Stomach (tissue), 9 donors: ENCODE data around the gene TRERF1. TPM values are rescaled to one million over a fixed set of nuclear protein-coding genes. Genes with fewer than 3 reads are reported as not detected.

Source experiments
- DNase-seq, 2 donors: peaks; one replicate each; pipeline versions ENCODE4 v3.0.0 to v3.0.0-alpha.2; 2013 to 2019
- H3K27ac ChIP-seq, 5 donors: fragments of 200-600 bp in 4 of 5; sonication (generic) in 4 of 5; one replicate each; pipeline ENCODE4 v1.5.1; 2013 to 2019; ENCODE audit warnings: mild to moderate bottlenecking in 1 of 5, moderate library complexity in 1 of 5
- H3K27me3 ChIP-seq, 3 donors: fragments of 200-600 bp; sonication (generic); one replicate each; pipeline ENCODE4 v1.5.1; 2017 to 2019; ENCODE audit warnings: mixed run types in 1 of 3
- H3K36me3 ChIP-seq, 4 donors: fragments of 200-600 bp; sonication (generic); 1 replicate in 3 of 4; 2 replicates in 1 of 4; pipeline ENCODE4 v1.5.1; 2016 to 2019
- H3K4me1 ChIP-seq, 4 donors: fragments of 200-600 bp; sonication (generic); one replicate each; pipeline ENCODE4 v1.5.1; 2016 to 2019
- H3K4me3 ChIP-seq, 4 donors: fragments of 200-600 bp; sonication (generic) in 3 of 4; one replicate each; pipeline ENCODE4 v1.5.1; 2016 to 2019; ENCODE audit warnings: mild to moderate bottlenecking in 1 of 4
- H3K9me3 ChIP-seq, 4 donors: fragments of 200-600 bp; sonication (generic); one replicate each; pipeline ENCODE4 v1.5.1; 2016 to 2019
- CTCF ChIP-seq, 7 experiments: fragments of 450-650 bp in 4 of 7; fragments of 200-600 bp in 3 of 7; sonication (generic) in 3 of 7; IDR thresholded peaks; one replicate each; pipeline ENCODE4 v1.5.1; 2016 to 2019; ENCODE audit warnings: antibody characterized with exemption in 7 of 7, control low read depth in 2 of 7, mild to moderate bottlenecking in 1 of 7
- EP300 ChIP-seq: sonication (generic); formaldehyde crosslinking; IDR thresholded peaks from one replicate; pipeline ENCODE4 v1.6.1; 2017; ENCODE audit warnings: antibody characterized with exemption
- POLR2A ChIP-seq, 4 donors: fragments of 450-650 bp; IDR thresholded peaks; one replicate each; pipeline ENCODE4 v1.6.1; 2016; ENCODE audit warnings: antibody characterized with exemption in 4 of 4, control low read depth in 2 of 4, mild to moderate bottlenecking in 1 of 4, moderate library complexity in 1 of 4
- POLR2AphosphoS5 ChIP-seq, 3 donors: sonication (generic); formaldehyde crosslinking; IDR thresholded peaks; one replicate each; pipeline ENCODE4 v1.6.1; 2016; ENCODE audit warnings: antibody characterized with exemption in 3 of 3
- WGBS, 5 donors: extraction: QIAGEN DNeasy Blood & Tissue Kit in 3 of 5; methylation state at CpG; one replicate each; pipeline versions ENCODE4 v1.1.5 to v1.1.7; 2013 to 2018; 5-methylcytosine and 5-hydroxymethylcytosine counted together
- intact Hi-C: fragments of 100-400 bp; cut with DNase I; formaldehyde crosslinking; loops from one replicate; pipeline ENCODE4 v1.15.1; 2023; ENCODE audit warnings: low total_unique reads
- polyA plus RNA-seq, 3 donors: library from polyadenylated mRNA; stranded (reverse); fragments of 200-250 nt; gene quantifications; one replicate each; pipeline ENCODE4 v1.2.3, GENCODE V29; 2013
- total RNA-seq, 5 donors: library from RNA; depleted of rRNA; stranded (reverse); fragments of >200 nt; gene quantifications; one replicate each; pipeline versions ENCODE4 v1.1.0 to v1.2.3, GENCODE V29; 2014 to 2016
- donor health status: healthy with polysubstance abuse.
- donor health status: Bipolar disorder and iron deficiency.
- donor health status: healthy.

TRERF1 gene
- total and polyA plus RNA-seq, 8 donors: 2.1 to 8.1 (median 4.9) TPM

GRCh38 chr6:42388046-42388445, 63.7 kb downstream of the TRERF1 start:
- TF ChIP-seq EP300 (no peak), POLR2A (IDR thresholded peaks at IDR 0.05) (no peak), POLR2AphosphoS5 (IDR thresholded peaks at IDR 0.05) (no peak), CTCF (IDR thresholded peaks at IDR 0.05) (no peak)
- Histone ChIP-seq H3K9me3 (no peaks in the 10 kb centered on the region), H3K36me3 (no peaks in the 10 kb centered on the region), H3K27me3 (no peaks in the 10 kb centered on the region), H3K27ac (peak overlapping the region in 1 of 5 donors; percentile 66), H3K4me3 (no peak overlapping the region), H3K4me1 (peaks cover 0 to 30% (median 11%) of the 10 kb centered on the region in 4 donors)
- intact Hi-C loops: no loop called here
- WGBS, 5 donors: 82 to 89% (median 86%) methylated on average over 4 of the region's 4 CpGs
- no peak for DNase-seq

- peak overlapping the region in 1 of 5 donors; percentile 66 for H3K27ac ChIP-seq
- H3K4me3 ChIP-seq: no peak overlapping the region
- H3K27me3 ChIP-seq: no peaks in the 10 kb centered on the region
- TF ChIP-seq POLR2A (IDR thresholded peaks at IDR 0.05): no peak
- TF ChIP-seq EP300: no peak
- no peak for TF ChIP-seq CTCF (IDR thresholded peaks at IDR 0.05)
- no peaks in the 10 kb centered on the region for H3K9me3 ChIP-seq
- intact Hi-C loops: no loop called here
- peaks cover 0 to 27% (median 9%) of the 10 kb centered on the region in 4 donors for H3K4me1 ChIP-seq
- 75 to 81% (median 80%) methylated on average over 4 of the region's 4 CpGs for WGBS, 5 donors
- DNase-seq: no peak
- no peaks in the 10 kb centered on the region for H3K36me3 ChIP-seq
Observed at GRCh38 chr6:42387336-42387735, 64.4 kb downstream of the TRERF1 start.

DNA sequence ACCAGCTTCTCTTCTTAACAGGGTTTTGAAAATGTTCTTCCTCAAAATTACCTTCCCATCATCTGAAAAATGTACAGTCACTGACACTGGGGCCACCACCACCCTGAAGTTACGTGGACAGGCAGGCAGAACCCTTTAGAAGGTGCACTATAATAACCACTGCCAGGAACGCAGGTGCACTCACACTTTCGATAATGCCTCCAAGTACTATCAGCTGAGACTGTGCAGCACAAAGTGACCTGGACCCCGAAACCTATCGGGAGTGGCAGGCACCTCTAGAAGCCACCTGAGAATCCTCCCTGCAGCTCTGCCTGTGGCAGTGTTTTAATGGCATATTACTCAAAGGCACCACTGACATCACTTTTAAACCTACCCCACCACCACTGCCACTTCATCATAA, 66.4 kb downstream of the TRERF1 start:
- WGBS, 5 donors: 79 to 86% (median 85%) methylated on average over 5 of the region's 5 CpGs
- intact Hi-C loops: no loop called here
- TF ChIP-seq EP300: no peak
- no peak for TF ChIP-seq POLR2AphosphoS5 (IDR thresholded peaks at IDR 0.05)
- TF ChIP-seq CTCF (IDR thresholded peaks at IDR 0.05): no peak
- no peak for TF ChIP-seq POLR2A (IDR thresholded peaks at IDR 0.05)
- no peak overlapping the region for H3K27ac ChIP-seq
- H3K4me1 ChIP-seq: peaks cover 0 to 23% (median 7%) of the 10 kb centered on the region in 4 donors
- no peak for DNase-seq
- no peaks in the 10 kb centered on the region for H3K27me3 ChIP-seq
- H3K4me3 ChIP-seq: no peak overlapping the region
- H3K36me3 ChIP-seq: no peaks in the 10 kb centered on the region
- no peaks in the 10 kb centered on the region for H3K9me3 ChIP-seq

DNA sequence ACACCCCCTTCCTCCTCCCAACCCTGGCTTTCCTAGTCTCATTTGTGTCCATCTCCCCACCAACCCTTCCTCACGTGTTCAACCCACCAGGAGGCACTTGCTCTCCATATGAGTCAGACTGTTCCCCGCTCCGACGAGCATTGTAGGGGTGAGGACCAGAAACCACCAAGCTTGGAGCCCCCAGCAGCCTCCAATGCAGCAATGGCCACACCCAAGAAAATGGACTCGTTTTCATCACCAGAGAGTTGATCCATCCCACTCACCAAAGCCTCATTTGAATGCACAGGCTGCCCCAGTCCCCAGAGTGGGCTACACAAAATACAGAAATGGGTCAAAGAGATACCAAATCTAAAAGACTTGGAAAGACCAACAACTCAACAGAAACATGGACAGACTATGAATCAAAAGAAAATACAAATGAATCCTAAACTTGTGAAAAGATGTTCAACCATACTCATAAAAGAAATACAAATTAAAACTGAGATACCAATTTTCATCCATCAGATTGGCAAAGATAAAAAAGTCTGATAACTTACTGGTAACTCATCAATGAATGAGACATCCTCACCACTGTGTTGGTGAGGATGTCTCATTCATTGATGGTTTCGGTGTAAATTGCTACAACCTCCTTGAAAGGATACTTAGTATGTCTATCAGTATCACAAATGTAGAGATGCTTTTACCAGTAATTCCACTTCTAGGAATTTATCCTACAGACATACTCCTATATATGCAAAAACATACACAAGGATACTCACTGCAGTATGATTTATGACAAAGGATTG, 68.1 kb downstream of the TRERF1 start:
- intact Hi-C loops: no loop called here
- no peaks in the 10 kb centered on the region for H3K9me3 ChIP-seq
- H3K4me3 ChIP-seq: no peak overlapping the region
- peaks cover 0 to 17% (median 4%) of the 10 kb centered on the region in 4 donors for H3K4me1 ChIP-seq
- no peak overlapping the region for H3K27ac ChIP-seq
- DNase-seq: no peak
- no peaks in the 10 kb centered on the region for H3K27me3 ChIP-seq
- WGBS, 5 donors: 79 to 87% (median 85%) methylated on average over 6 of the region's 6 CpGs
- TF ChIP-seq EP300: no peak
- no peak for TF ChIP-seq POLR2A (IDR thresholded peaks at IDR 0.05)
- no peak for TF ChIP-seq CTCF (IDR thresholded peaks at IDR 0.05)
- H3K36me3 ChIP-seq: no peaks in the 10 kb centered on the region
